Panc1 (cell line): ENCODE measurements around the gene ELOB.

ENCODE experiments used
- POLR2AphosphoS5 ChIP-seq: IDR thresholded peaks from 2 replicates; pipeline ENCODE4 v1.6.1; 2012; ENCODE audit warnings: mild to moderate bottlenecking, low read depth, low read length, moderate library complexity
- SIN3A ChIP-seq: IDR thresholded peaks from 2 replicates; pipeline ENCODE4 v1.6.1; 2012; ENCODE audit warnings: low read depth, mild to moderate bottlenecking, low read length, moderate library complexity, borderline replicate concordance; ENCODE audit not compliant: insufficient read depth
- TCF7L2 ChIP-seq: IDR thresholded peaks from 2 replicates; pipeline ENCODE4 v1.6.1; 2011; ENCODE audit warnings: mild to moderate bottlenecking, low read depth, low read length, inconsistent platforms
- TF ChIP-seq, protein P1 (sequence below): fragments of 450-650 bp; IDR thresholded peaks from 2 replicates; pipeline ENCODE4 v1.5.1; 2017; ENCODE audit warnings: mild to moderate bottlenecking
- TF ChIP-seq, protein P2 (sequence below), 2 experiments: IDR thresholded peaks; 2 replicates each; pipeline ENCODE4 v1.6.1; 2011 to 2012; ENCODE audit warnings: low read depth in 2 of 2, control low read depth in 1 of 2, low read length in 1 of 2, mild to moderate bottlenecking in 1 of 2, moderate library complexity in 1 of 2; ENCODE audit not compliant: insufficient read depth in 1 of 2

DNA sequence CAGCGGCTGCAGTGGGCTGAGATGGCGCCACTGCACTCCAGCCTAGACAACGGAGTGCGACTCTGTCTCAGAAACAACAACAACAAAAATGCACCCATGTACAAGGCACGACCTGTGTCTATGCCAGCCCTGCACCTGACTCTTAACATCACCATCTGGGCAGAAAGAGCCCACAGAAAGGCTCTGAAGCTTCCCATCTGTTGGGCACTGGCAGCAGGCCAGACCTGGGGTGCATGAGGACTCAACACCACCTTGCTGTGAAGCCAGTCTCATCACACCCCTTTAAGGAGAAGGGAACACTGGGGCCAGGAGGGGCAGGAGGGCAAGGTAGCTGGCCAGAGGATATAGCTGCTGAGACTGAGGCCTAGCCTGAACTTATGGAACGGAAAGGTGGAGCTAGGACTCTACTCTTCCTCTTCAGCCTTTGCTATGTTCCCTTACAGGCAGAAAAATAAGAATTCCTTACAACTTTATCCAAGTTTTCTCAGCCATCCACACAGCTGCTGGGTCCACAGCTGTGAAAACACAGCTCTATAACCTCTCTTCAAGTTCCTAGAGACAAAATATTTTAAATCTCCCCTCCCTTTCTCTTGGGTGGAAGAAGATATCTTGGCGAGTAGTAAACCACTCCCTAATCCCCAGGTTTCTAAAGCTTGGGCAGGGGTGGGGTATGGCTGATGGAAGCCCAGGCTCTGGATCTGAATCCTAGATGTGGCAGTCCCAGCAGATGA lies 2.8 kb downstream of the ELOB start:
- TF ChIP-seq, protein P1, sequence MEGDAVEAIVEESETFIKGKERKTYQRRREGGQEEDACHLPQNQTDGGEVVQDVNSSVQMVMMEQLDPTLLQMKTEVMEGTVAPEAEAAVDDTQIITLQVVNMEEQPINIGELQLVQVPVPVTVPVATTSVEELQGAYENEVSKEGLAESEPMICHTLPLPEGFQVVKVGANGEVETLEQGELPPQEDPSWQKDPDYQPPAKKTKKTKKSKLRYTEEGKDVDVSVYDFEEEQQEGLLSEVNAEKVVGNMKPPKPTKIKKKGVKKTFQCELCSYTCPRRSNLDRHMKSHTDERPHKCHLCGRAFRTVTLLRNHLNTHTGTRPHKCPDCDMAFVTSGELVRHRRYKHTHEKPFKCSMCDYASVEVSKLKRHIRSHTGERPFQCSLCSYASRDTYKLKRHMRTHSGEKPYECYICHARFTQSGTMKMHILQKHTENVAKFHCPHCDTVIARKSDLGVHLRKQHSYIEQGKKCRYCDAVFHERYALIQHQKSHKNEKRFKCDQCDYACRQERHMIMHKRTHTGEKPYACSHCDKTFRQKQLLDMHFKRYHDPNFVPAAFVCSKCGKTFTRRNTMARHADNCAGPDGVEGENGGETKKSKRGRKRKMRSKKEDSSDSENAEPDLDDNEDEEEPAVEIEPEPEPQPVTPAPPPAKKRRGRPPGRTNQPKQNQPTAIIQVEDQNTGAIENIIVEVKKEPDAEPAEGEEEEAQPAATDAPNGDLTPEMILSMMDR: no peak
- no peak for TF ChIP-seq POLR2AphosphoS5
- TF ChIP-seq SIN3A: no peak
- TF ChIP-seq, protein P2, sequence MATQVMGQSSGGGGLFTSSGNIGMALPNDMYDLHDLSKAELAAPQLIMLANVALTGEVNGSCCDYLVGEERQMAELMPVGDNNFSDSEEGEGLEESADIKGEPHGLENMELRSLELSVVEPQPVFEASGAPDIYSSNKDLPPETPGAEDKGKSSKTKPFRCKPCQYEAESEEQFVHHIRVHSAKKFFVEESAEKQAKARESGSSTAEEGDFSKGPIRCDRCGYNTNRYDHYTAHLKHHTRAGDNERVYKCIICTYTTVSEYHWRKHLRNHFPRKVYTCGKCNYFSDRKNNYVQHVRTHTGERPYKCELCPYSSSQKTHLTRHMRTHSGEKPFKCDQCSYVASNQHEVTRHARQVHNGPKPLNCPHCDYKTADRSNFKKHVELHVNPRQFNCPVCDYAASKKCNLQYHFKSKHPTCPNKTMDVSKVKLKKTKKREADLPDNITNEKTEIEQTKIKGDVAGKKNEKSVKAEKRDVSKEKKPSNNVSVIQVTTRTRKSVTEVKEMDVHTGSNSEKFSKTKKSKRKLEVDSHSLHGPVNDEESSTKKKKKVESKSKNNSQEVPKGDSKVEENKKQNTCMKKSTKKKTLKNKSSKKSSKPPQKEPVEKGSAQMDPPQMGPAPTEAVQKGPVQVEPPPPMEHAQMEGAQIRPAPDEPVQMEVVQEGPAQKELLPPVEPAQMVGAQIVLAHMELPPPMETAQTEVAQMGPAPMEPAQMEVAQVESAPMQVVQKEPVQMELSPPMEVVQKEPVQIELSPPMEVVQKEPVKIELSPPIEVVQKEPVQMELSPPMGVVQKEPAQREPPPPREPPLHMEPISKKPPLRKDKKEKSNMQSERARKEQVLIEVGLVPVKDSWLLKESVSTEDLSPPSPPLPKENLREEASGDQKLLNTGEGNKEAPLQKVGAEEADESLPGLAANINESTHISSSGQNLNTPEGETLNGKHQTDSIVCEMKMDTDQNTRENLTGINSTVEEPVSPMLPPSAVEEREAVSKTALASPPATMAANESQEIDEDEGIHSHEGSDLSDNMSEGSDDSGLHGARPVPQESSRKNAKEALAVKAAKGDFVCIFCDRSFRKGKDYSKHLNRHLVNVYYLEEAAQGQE (IDR thresholded peaks at IDR 0.05; ENCODE audit: insufficient read depth in 1 of 2, low read depth in 2 of 2, low read length in 1 of 2): no peak
- no peak for TF ChIP-seq TCF7L2
